SK-N-SH (cell line): ENCODE measurements around the gene MCM9.

Experiments used
- CHD2 ChIP-seq: fragments of 150-350 bp; IDR thresholded peaks from 2 replicates; pipeline ENCODE4 v1.6.1; 2018; ENCODE audit warnings: low read length; ENCODE audit not compliant: partially characterized antibody
- CTCF ChIP-seq: fragments of 200-600 bp; sonication (generic); IDR thresholded peaks from 2 replicates; pipeline ENCODE4 v1.6.1; 2017; ENCODE audit warnings: antibody characterized with exemption, mild to moderate bottlenecking, moderate library complexity
- EP300 ChIP-seq, 2 experiments: IDR thresholded peaks; 2 replicates each; pipeline versions ENCODE4 v1.4.0 to v1.6.1; 2012; ENCODE audit warnings: borderline replicate concordance in 1 of 2, low read depth in 1 of 2, low read length in 1 of 2
- JUND ChIP-seq: IDR thresholded peaks from 2 replicates; pipeline ENCODE4 v1.4.0; 2012
- MXI1 ChIP-seq: IDR thresholded peaks from 2 replicates; pipeline ENCODE4 v1.6.1; 2012; ENCODE audit warnings: mild to moderate bottlenecking, low read depth, low read length, improper control_type of control experiment
- POLR2AphosphoS5 ChIP-seq: IDR thresholded peaks from 2 replicates; pipeline ENCODE4 v1.6.1; 2012; ENCODE audit warnings: low read depth, low read length
- RAD21 ChIP-seq: IDR thresholded peaks from 2 replicates; pipeline ENCODE4 v1.6.1; 2012; ENCODE audit warnings: mild to moderate bottlenecking, low read length
- REST ChIP-seq: IDR thresholded peaks from 2 replicates; pipeline ENCODE4 v1.6.1; 2012; ENCODE audit warnings: mild to moderate bottlenecking, low read depth, low read length, moderate library complexity
- RFX5 ChIP-seq: IDR thresholded peaks from 2 replicates; pipeline ENCODE4 v1.6.1; 2012; ENCODE audit warnings: mild to moderate bottlenecking, improper control_type of control experiment, low read length
- SMC3 ChIP-seq: IDR thresholded peaks from 2 replicates; pipeline ENCODE4 v1.6.1; 2012; ENCODE audit warnings: low read depth, low read length, improper control_type of control experiment
- TAF1 ChIP-seq: IDR thresholded peaks from 2 replicates; pipeline ENCODE4 v1.6.1; 2012; ENCODE audit warnings: low read depth, mild to moderate bottlenecking, low read length, moderate library complexity, borderline replicate concordance
- ZBTB33 ChIP-seq: IDR thresholded peaks from 2 replicates; pipeline ENCODE4 v1.4.0; 2012; ENCODE audit warnings: low read depth, borderline replicate concordance
- TF ChIP-seq, protein P1 (sequence below): IDR thresholded peaks from 2 replicates; pipeline ENCODE4 v1.4.0; 2012; ENCODE audit warnings: low read depth

GRCh38 chr6:118876198-118876597, 58.8 kb downstream of the MCM9 start:
- TF ChIP-seq CTCF (no peak), RAD21 (no peak), REST (no peak), JUND (no peak), EP300 (IDR thresholded peaks at IDR 0.05; ENCODE audit: borderline replicate concordance in 1 of 2, low read depth in 1 of 2, low read length in 1 of 2) (no peak), CHD2 (no peak), POLR2AphosphoS5 (no peak), ZBTB33 (no peak), SMC3 (no peak), TAF1 (no peak), RFX5 (no peak), MXI1 (no peak)
- TF ChIP-seq, protein P1, sequence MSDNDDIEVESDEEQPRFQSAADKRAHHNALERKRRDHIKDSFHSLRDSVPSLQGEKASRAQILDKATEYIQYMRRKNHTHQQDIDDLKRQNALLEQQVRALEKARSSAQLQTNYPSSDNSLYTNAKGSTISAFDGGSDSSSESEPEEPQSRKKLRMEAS: no peak
